CD14-positive monocyte (primary cell): ENCODE data around the gene RPS6KA2. TPM values are rescaled to one million over a fixed set of nuclear protein-coding genes. Genes with fewer than 3 reads are reported as not detected.
A peak's percentile ranks its signal among the peaks of the same experiment; 100 is the strongest.

Source experiments
- DNase-seq, 3 donors: peaks; one replicate each; pipeline ENCODE4 v3.0.0-alpha.2; 2011 to 2022
- H2AFZ ChIP-seq: 2 replicates; pipeline ENCODE4 v1.6.0; 2012; ENCODE audit warnings: mild to moderate bottlenecking, low read depth, low read length, inconsistent platforms; ENCODE audit not compliant: insufficient read depth, poor library complexity, severe bottlenecking
- H3K27ac ChIP-seq, 2 donors: 1 replicate in 1 of 2; 2 replicates in 1 of 2; pipeline ENCODE4 v1.5.1; 2012 to 2013; ENCODE audit warnings: low read length in 2 of 2, control low read depth in 1 of 2, inconsistent platforms in 1 of 2, low read depth in 1 of 2, mild to moderate bottlenecking in 1 of 2
- H3K27me3 ChIP-seq, 2 donors: one replicate each; pipeline versions ENCODE4 v1.6.0 to v1.6.1; 2011 to 2013; ENCODE audit warnings: low read length in 2 of 2; ENCODE audit not compliant: control insufficient read depth in 2 of 2, insufficient read depth in 2 of 2
- H3K36me3 ChIP-seq, 2 donors: replicated peaks in 1 of 2; 1 replicate in 1 of 2; 2 replicates in 1 of 2; pipeline versions ENCODE4 v1.5.1 to v1.6.1; 2012 to 2013; ENCODE audit warnings: low read length in 2 of 2, control low read depth in 1 of 2, inconsistent platforms in 1 of 2, mild to moderate bottlenecking in 1 of 2; ENCODE audit not compliant: insufficient read depth in 2 of 2, control insufficient read depth in 1 of 2
- H3K4me1 ChIP-seq, 2 donors: 1 replicate in 1 of 2; 2 replicates in 1 of 2; pipeline versions ENCODE4 v1.5.1 to v1.6.1; 2012 to 2013; ENCODE audit warnings: low read length in 2 of 2, control low read depth in 1 of 2, inconsistent platforms in 1 of 2, mild to moderate bottlenecking in 1 of 2, moderate library complexity in 1 of 2; ENCODE audit not compliant: insufficient read depth in 2 of 2, control insufficient read depth in 1 of 2
- H3K4me2 ChIP-seq: replicated peaks from 2 replicates; pipeline ENCODE3; 2012; ENCODE audit warnings: low read length, moderate library complexity, mild to moderate bottlenecking; ENCODE audit not compliant: poor library complexity, severe bottlenecking; ENCODE audit errors: extremely low read depth
- H3K4me3 ChIP-seq, 3 experiments: fragments of 200-600 bp in 1 of 3; sonication (generic) in 1 of 3; replicated peaks in 1 of 3; 1 replicate in 2 of 3; 2 replicates in 1 of 3; pipeline ENCODE4 v1.5.1; 2011 to 2013; ENCODE audit warnings: low read length in 3 of 3, mild to moderate bottlenecking in 3 of 3, control low read depth in 2 of 3, low read depth in 2 of 3, inconsistent platforms in 1 of 3, moderate library complexity in 1 of 3
- H3K79me2 ChIP-seq: 2 replicates; pipeline ENCODE4 v1.6.0; 2012; ENCODE audit warnings: mild to moderate bottlenecking, control low read depth, inconsistent platforms, low read length, moderate library complexity; ENCODE audit not compliant: insufficient read depth
- H3K9ac ChIP-seq: 2 replicates; pipeline ENCODE4 v1.6.0; 2017; ENCODE audit warnings: low read length, mild to moderate bottlenecking; ENCODE audit not compliant: insufficient read depth, poor library complexity, severe bottlenecking
- H3K9me3 ChIP-seq, 2 donors: replicated peaks in 1 of 2; 1 replicate in 1 of 2; 2 replicates in 1 of 2; pipeline versions ENCODE4 v1.5.1 to v1.6.1; 2012 to 2013; ENCODE audit warnings: low read length in 2 of 2, control low read depth in 1 of 2; ENCODE audit not compliant: control insufficient read depth in 1 of 2, insufficient read depth in 1 of 2
- H4K20me1 ChIP-seq: 2 replicates; pipeline ENCODE4 v1.6.0; 2012; ENCODE audit warnings: mild to moderate bottlenecking, low read length, control low read depth, moderate library complexity; ENCODE audit not compliant: insufficient read depth
- H3K27ac Mint-ChIP-seq, 7 donors: one replicate each; pipeline ENCODE4 v1.8.0; 2020; ENCODE audit warnings: mild to moderate bottlenecking in 7 of 7, mixed read lengths in 7 of 7, moderate library complexity in 6 of 7, inconsistent platforms in 2 of 7
- H3K27me3 Mint-ChIP-seq, 3 donors: one replicate each; pipeline ENCODE4 v1.8.0; 2021 to 2022; ENCODE audit warnings: low read depth in 3 of 3, mild to moderate bottlenecking in 3 of 3, mixed read lengths in 3 of 3, moderate library complexity in 3 of 3, inconsistent platforms in 1 of 3
- H3K36me3 Mint-ChIP-seq, 2 donors: one replicate each; pipeline ENCODE4 v1.8.0; 2020; ENCODE audit warnings: mixed read lengths in 2 of 2, inconsistent platforms in 1 of 2, mild to moderate bottlenecking in 1 of 2
- H3K4me1 Mint-ChIP-seq: one replicate; pipeline ENCODE4 v1.8.0; 2020; ENCODE audit warnings: mild to moderate bottlenecking, mixed read lengths
- H3K4me3 Mint-ChIP-seq, 2 donors: one replicate each; pipeline ENCODE4 v1.8.0; 2020; ENCODE audit warnings: mild to moderate bottlenecking in 2 of 2, mixed read lengths in 2 of 2, moderate library complexity in 1 of 2
- H3K9me3 Mint-ChIP-seq, 7 donors: one replicate each; pipeline ENCODE4 v1.8.0; 2020 to 2022; ENCODE audit warnings: mixed read lengths in 7 of 7, mild to moderate bottlenecking in 6 of 7, moderate library complexity in 6 of 7, inconsistent platforms in 2 of 7
- WGBS: methylation state at CpG from one replicate; pipeline ENCODE4 v1.1.5; 2013; ENCODE audit warnings: missing lambda C conversion rate; ENCODE audit not compliant: insufficient coverage; 5-methylcytosine and 5-hydroxymethylcytosine counted together
- intact Hi-C, 2 donors: fragments of 100-400 bp; cut with micrococcal nuclease; formaldehyde crosslinking; loops; one replicate each; pipeline versions ENCODE4 v1.15.0 to v1.15.1; 2023
- polyA plus RNA-seq, 3 donors: library from polyadenylated mRNA; depleted of rRNA in 1 of 3; unstranded in 2 of 3; stranded (reverse) in 1 of 3; fragments of 300-500 nt in 2 of 3; fragments of >200 nt in 1 of 3; fragmentation: Illumina TruSeq in 2 of 3; gene quantifications; 1 replicate in 2 of 3; 2 replicates in 1 of 3; pipeline ENCODE4 v1.2.3, GENCODE V29; 2012 to 2021
- TF ChIP-seq, protein P1 (sequence below): fragments of 200-600 bp; IDR thresholded peaks from one replicate; pipeline ENCODE4 v1.8.0; 2022; ENCODE audit warnings: antibody characterized with exemption, mild to moderate bottlenecking

RPS6KA2 gene
- polyA plus RNA-seq, 3 donors: 1.4 to 3.1 (median 1.9) TPM

DNA sequence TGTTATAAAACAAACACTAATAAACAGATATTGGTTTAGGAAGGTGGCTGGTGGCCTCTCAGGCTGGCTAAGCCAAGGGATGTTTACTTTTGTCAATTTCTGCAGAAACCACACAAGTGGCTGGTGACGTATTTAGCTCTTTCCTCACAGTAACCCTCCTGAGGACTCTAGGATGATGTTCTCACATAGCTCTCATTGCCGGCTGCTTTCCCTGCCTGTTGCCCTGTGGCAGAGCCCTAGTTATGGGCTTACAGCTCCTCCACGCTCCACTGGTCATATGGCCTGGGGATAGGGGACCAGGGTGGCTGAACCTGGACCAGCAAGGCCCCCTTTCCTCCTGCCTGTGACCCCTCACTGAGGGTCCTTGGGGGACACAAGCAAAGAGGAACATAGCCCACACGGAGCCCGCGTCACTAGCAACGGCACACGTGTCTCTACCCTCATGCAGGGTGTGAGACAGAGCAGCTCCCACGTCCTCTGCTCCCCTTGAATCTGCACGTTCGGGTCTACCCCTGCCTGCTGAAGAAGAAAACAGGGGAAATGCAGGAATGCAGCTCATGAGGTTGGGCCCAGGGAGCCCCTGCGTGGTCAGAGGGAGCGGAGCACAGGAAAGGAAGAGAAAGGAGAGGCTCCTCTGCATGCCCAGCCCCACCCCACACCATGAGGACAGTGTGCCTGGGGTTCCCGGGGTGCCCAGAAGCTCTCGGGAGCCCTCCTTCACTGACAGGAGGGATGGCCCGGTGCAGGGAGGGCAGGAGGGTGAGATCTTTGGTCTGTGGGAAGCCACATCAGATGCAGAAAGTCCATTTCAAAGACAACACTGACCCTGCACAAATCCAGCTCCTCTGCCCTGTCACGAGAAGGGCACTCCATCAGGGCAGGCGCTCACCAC is 54.4 kb downstream of the RPS6KA2 start:
- H3K27ac Mint-ChIP-seq: peak overlapping the region in 1 of 7 donors; percentile 31
- Histone ChIP-seq H3K27me3 (no peaks in the 10 kb centered on the region), H4K20me1 (no peaks in the 10 kb centered on the region), H3K4me1 (no peaks in the 10 kb centered on the region), H2AFZ (no peak overlapping the region), H3K79me2 (no peaks in the 10 kb centered on the region), H3K9ac (no peak overlapping the region), H3K27ac (no peak overlapping the region), H3K36me3 (no peaks in the 10 kb centered on the region), H3K9me3 (peaks cover 0 to 14% of the 10 kb centered on the region in 2 donors), H3K4me2 (no peak overlapping the region), H3K4me3 (no peak overlapping the region)
- H3K36me3 Mint-ChIP-seq: no peaks in the 10 kb centered on the region
- peaks cover 0 to 5% (median 3%) of the 10 kb centered on the region in 3 donors for H3K27me3 Mint-ChIP-seq
- H3K9me3 Mint-ChIP-seq: peaks cover 2 to 12% (median 10%) of the 10 kb centered on the region in 7 donors
- no peak overlapping the region for H3K4me3 Mint-ChIP-seq
- TF ChIP-seq, protein P1, sequence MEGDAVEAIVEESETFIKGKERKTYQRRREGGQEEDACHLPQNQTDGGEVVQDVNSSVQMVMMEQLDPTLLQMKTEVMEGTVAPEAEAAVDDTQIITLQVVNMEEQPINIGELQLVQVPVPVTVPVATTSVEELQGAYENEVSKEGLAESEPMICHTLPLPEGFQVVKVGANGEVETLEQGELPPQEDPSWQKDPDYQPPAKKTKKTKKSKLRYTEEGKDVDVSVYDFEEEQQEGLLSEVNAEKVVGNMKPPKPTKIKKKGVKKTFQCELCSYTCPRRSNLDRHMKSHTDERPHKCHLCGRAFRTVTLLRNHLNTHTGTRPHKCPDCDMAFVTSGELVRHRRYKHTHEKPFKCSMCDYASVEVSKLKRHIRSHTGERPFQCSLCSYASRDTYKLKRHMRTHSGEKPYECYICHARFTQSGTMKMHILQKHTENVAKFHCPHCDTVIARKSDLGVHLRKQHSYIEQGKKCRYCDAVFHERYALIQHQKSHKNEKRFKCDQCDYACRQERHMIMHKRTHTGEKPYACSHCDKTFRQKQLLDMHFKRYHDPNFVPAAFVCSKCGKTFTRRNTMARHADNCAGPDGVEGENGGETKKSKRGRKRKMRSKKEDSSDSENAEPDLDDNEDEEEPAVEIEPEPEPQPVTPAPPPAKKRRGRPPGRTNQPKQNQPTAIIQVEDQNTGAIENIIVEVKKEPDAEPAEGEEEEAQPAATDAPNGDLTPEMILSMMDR: no peak
- peaks cover 12% of the 10 kb centered on the region for H3K4me1 Mint-ChIP-seq
- WGBS: 84% methylated on average over 12 of the region's 18 CpGs
- intact Hi-C loops: no loop called here
- DNase-seq: no peak

DNA sequence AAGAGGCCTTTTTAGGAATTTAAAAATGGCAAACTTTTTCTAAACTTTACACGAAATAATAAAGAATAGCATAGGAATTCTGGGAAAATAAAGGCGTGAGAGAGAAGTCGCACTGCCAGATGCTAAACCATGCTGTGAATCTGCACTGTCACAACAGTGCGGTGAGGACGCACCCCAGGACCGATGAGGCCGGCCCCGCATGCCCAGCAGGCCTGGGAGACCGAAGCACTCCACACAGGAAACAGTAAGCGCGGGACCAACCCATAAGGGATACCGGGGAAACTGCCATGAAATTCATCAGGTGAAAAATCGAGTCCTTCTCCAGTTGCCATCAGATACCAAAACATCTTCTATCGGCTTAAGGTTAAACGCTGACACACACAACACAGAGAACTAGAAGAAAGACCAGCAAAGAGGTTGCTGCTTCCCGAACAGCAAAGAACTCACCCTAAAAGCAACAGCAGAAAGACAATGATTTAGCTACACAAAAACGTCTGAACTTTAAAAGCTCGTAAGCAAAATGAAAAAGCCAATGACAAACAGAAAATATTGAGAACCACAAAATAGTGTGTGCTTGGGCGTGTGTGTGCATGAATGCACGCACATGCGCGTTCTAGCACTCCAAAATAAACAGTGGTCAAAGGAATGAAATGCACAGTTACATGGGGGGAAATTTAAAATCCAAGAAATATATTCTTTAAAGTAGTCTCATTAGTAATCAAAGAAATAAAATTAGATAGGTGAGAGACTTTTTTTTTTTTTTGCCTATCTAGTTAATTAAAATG is 55.9 kb downstream of the RPS6KA2 start:
- no peak overlapping the region for H3K4me3 ChIP-seq
- Mint-ChIP-seq H3K36me3 (no peaks in the 10 kb centered on the region), H3K27ac (no peak overlapping the region), H3K9me3 (peaks cover 0 to 4% (median 2%) of the 10 kb centered on the region in 7 donors), H3K4me3 (no peak overlapping the region), H3K27me3 (peaks cover 0 to 3% (median 3%) of the 10 kb centered on the region in 3 donors), H3K4me1 (peaks cover 12% of the 10 kb centered on the region)
- no peaks in the 10 kb centered on the region for H3K27me3 ChIP-seq
- H3K79me2 ChIP-seq: no peaks in the 10 kb centered on the region
- no peaks in the 10 kb centered on the region for H3K4me1 ChIP-seq
- intact Hi-C loops: no loop called here
- no peak overlapping the region for H3K9ac ChIP-seq
- TF ChIP-seq, protein P1: no peak
- H4K20me1 ChIP-seq: no peaks in the 10 kb centered on the region
- WGBS: 91% methylated on average over 11 of the region's 22 CpGs
- H3K4me2 ChIP-seq: no peak overlapping the region
- H3K36me3 ChIP-seq: no peaks in the 10 kb centered on the region
- H2AFZ ChIP-seq: no peak overlapping the region
- peaks cover 0 to 2% of the 10 kb centered on the region in 2 donors for H3K9me3 ChIP-seq
- H3K27ac ChIP-seq: no peak overlapping the region
- no peak for DNase-seq
